ENCODE measurements around the gene WDR91. TPM values are rescaled to one million over a fixed set of nuclear protein-coding genes. Genes with fewer than 3 reads are reported as not detected.
A peak's percentile ranks its signal among the peaks of the same experiment; 100 is the strongest.

WDR91 gene
- total and polyA plus RNA-seq, 3 experiments from 2014 or later = 5.7 to 27.7 (median 25.1) TPM

- peak in 2 of 5 donors; percentile 22 to 25 for DNase-seq
These were observed 43.3 kb downstream of the WDR91 start for GRCh38 chr7:135168001-135168400.

DNA sequence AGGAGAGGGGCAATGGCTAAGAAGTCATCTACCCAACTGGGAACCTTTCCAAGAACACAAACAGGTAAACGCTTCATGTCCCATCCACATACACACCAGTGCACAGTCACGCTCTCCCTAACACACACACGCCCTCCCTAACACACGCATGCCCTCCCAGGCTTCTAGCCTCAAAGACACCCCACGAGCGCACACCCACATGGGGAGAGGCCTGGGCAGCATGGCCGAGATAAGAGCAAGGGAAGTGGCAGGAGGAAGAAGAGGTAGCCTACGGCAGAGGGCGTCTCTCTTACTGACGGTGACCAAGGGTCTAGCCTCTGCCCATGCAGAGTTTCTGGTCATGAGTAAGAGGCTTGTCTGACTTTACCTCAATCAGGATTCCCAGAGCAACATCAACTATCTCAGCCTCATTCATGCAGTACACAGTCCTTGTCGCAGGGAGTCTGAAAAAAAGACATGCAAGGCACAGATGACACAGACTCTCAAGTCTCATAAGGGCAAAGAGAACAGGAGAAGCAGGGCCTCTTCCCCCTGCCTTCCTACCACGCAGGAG is 43.9 kb downstream of the WDR91 start:
- no peaks in the 10 kb centered on the region for H3K9me3 Mint-ChIP-seq
- H3K27ac ChIP-seq (ENCODE audit: low read depth, low read length) = no peak overlapping the region
- no peak overlapping the region for H3K4me3 ChIP-seq (ENCODE audit: low read length)
- H3K27me3 Mint-ChIP-seq = no peaks in the 10 kb centered on the region
- H3K27me3 ChIP-seq (ENCODE audit: insufficient read depth, low read length, poor library complexity, severe bottlenecking) = no peaks in the 10 kb centered on the region
- H3K4me3 Mint-ChIP-seq = peak overlapping the region; percentile 2 to 97 (median 37)
- H3K36me3 ChIP-seq (ENCODE audit: insufficient read depth, low read length) = peaks cover 35% of the 10 kb centered on the region
- ChIA-PET POLR2A (no interaction called here), CTCF (interaction anchor here (1.1 to 3.0 kb wide), 5 partner anchors 10 to 181 kb away, joined by 3 to 11 read pairs (median 4); partner anchors contain the start of genes AGBL3 and TMEM140)
- no peaks in the 10 kb centered on the region for H3K9me3 ChIP-seq (ENCODE audit: low read length)
- peak overlapping the region; percentile 64 to 99 (median 87) for H3K27ac Mint-ChIP-seq
- peak in 1 of 5 donors; percentile 17 for DNase-seq
- peaks cover 17% of the 10 kb centered on the region for H3K4me1 ChIP-seq (ENCODE audit: insufficient read depth, low read length)
- peaks cover under 1 to 64% (median 5%) of the 10 kb centered on the region in 3 donors for H3K36me3 Mint-ChIP-seq
- peaks cover 48 to 80% (median 66%) of the 10 kb centered on the region in 3 donors for H3K4me1 Mint-ChIP-seq

More at GRCh38 chr7:135168001-135168400, 43.3 kb downstream of the WDR91 start:
- ChIA-PET POLR2A (interaction anchor here (1.8 kb wide), 1 partner anchor 7 kb away, joined by 7 read pairs; no protein-coding TSS in a partner anchor), CTCF (interaction anchor here (1.1 to 1.5 kb wide), 4 partner anchors 10 to 175 kb away, joined by 3 to 5 read pairs (median 4); partner anchors contain the start of gene TMEM140)
- Mint-ChIP-seq H3K4me3 (peak overlapping the region in 6 of 7 donors; percentile 17 to 97 (median 88)), H3K4me1 (peaks cover 48 to 75% (median 63%) of the 10 kb centered on the region in 3 donors), H3K27me3 (no peaks in the 10 kb centered on the region), H3K27ac (peak overlapping the region; percentile 64 to 99 (median 96)), H3K36me3 (peaks cover 0 to 58% (median 5%) of the 10 kb centered on the region in 3 donors), H3K9me3 (no peaks in the 10 kb centered on the region)
- Histone ChIP-seq H3K36me3 (ENCODE audit: insufficient read depth, low read length) (peaks cover 33% of the 10 kb centered on the region), H3K27me3 (ENCODE audit: insufficient read depth, low read length, poor library complexity, severe bottlenecking) (no peaks in the 10 kb centered on the region), H3K4me3 (ENCODE audit: low read length) (no peak overlapping the region), H3K9me3 (ENCODE audit: low read length) (no peaks in the 10 kb centered on the region), H3K27ac (ENCODE audit: low read depth, low read length) (no peak overlapping the region), H3K4me1 (ENCODE audit: insufficient read depth, low read length) (peaks cover 17% of the 10 kb centered on the region)

DNA sequence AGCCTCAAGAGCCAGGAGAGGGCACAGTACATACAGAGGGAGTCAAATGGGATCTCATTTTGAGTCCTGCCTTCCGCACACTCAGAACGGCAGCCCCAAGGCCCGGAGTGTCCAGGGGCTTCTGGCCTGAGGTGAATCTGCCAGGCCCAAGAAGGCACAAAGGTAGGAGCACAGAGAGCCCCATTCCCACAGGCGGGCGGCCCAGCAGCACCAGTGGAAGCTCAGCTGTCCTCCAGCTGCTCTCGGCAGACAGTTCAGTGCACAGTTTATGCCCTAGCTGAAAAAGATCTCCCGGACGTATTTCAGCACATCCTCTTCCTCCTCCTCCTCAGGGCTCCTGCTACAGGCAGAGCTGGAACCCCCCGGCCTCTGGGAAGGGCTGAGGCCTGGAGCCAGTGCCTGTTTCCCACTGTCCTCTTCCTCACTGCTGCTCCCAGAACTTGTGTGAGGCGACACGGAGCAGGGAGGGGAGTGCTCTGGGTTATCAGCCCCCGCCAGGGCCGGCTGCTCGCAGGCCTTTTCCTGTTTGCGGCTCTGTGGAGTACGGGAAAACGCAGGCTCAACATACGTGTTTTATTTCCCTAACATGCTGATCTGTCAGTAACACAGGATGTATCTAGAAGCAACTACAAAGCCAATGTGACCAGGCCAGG is 44.9 kb downstream of the WDR91 start:
- H3K4me3 ChIP-seq (ENCODE audit: low read length) = no peak overlapping the region
- CTCF ChIA-PET = interaction anchor here (1.2 to 3.0 kb wide), 3 partner anchors 9 to 180 kb away, joined by 3 to 11 read pairs (median 3); partner anchors contain the start of gene AGBL3
- no peak for DNase-seq
- peaks cover 56 to 85% (median 68%) of the 10 kb centered on the region in 3 donors for H3K4me1 Mint-ChIP-seq
- H3K4me1 ChIP-seq (ENCODE audit: insufficient read depth, low read length) = peaks cover 17% of the 10 kb centered on the region
- POLR2A ChIA-PET = interaction anchor here (0.7 kb wide), 1 partner anchor 19 kb away, joined by 3 read pairs; the partner anchor contains the start of gene TMEM140
- peak overlapping the region; percentile 50 to 99 (median 82) for H3K27ac Mint-ChIP-seq
- no peaks in the 10 kb centered on the region for H3K9me3 ChIP-seq (ENCODE audit: low read length)
- H3K36me3 Mint-ChIP-seq = peaks cover 6 to 74% (median 8%) of the 10 kb centered on the region in 3 donors
- no peaks in the 10 kb centered on the region for H3K27me3 ChIP-seq (ENCODE audit: insufficient read depth, low read length, poor library complexity, severe bottlenecking)
- no peaks in the 10 kb centered on the region for H3K27me3 Mint-ChIP-seq
- peak overlapping the region in 4 of 7 donors; percentile 19 to 47 (median 35) for H3K4me3 Mint-ChIP-seq
- H3K36me3 ChIP-seq (ENCODE audit: insufficient read depth, low read length) = peaks cover 37% of the 10 kb centered on the region
- no peak overlapping the region for H3K27ac ChIP-seq (ENCODE audit: low read depth, low read length)
- no peaks in the 10 kb centered on the region for H3K9me3 Mint-ChIP-seq

- Mint-ChIP-seq H3K4me1 (peaks cover 57 to 85% (median 71%) of the 10 kb centered on the region in 3 donors), H3K4me3 (peak overlapping the region in 1 of 7 donors; percentile 34), H3K27ac (peak overlapping the region in 7 of 8 donors; percentile 33 to 99 (median 60)), H3K36me3 (peaks cover 6 to 80% (median 8%) of the 10 kb centered on the region in 3 donors), H3K9me3 (no peaks in the 10 kb centered on the region), H3K27me3 (no peaks in the 10 kb centered on the region)
- ChIA-PET POLR2A (interaction anchor here (0.7 kb wide), 1 partner anchor 18 kb away, joined by 4 read pairs; the partner anchor contains the start of gene TMEM140), CTCF (interaction anchor here (1.2 to 3.0 kb wide), 3 partner anchors 18 to 180 kb away, joined by 3 to 14 read pairs (median 11); partner anchors contain the start of genes AGBL3 and TMEM140)
- DNase-seq = no peak
- no peaks in the 10 kb centered on the region for H3K9me3 ChIP-seq (ENCODE audit: low read length)
- peaks cover 37% of the 10 kb centered on the region for H3K36me3 ChIP-seq (ENCODE audit: insufficient read depth, low read length)
- H3K4me3 ChIP-seq (ENCODE audit: low read length) = no peak overlapping the region
- H3K4me1 ChIP-seq (ENCODE audit: insufficient read depth, low read length) = peaks cover 21% of the 10 kb centered on the region
- no peaks in the 10 kb centered on the region for H3K27me3 ChIP-seq (ENCODE audit: insufficient read depth, low read length, poor library complexity, severe bottlenecking)
- no peak overlapping the region for H3K27ac ChIP-seq (ENCODE audit: low read depth, low read length)
These were observed 45.5 kb downstream of the WDR91 start for GRCh38 chr7:135165862-135166261.

DNA sequence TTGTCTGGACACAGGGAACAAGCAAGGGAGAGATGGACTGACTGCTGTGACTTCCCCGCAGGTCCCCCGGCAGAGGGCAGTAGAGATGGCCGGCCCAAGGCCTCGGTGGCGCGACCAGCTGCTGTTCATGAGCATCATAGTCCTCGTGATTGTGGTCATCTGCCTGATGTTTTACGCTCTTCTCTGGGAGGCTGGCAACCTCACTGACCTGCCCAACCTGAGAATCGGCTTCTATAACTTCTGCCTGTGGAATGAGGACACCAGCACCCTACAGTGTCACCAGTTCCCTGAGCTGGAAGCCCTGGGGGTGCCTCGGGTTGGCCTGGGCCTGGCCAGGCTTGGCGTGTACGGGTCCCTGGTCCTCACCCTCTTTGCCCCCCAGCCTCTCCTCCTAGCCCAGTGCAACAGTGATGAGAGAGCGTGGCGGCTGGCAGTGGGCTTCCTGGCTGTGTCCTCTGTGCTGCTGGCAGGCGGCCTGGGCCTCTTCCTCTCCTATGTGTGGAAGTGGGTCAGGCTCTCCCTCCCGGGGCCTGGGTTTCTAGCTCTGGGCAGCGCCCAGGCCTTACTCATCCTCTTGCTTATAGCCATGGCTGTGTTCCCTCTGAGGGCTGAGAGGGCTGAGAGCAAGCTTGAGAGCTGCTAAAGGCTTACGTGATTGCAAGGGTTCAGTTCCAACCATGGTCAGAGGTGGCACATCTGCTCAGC is 46.8 kb downstream of the WDR91 start:
- Mint-ChIP-seq H3K36me3 (peaks cover 10 to 82% (median 12%) of the 10 kb centered on the region in 3 donors), H3K27ac (peak overlapping the region in 7 of 8 donors; percentile 47 to 87 (median 83)), H3K27me3 (no peaks in the 10 kb centered on the region), H3K4me3 (peak overlapping the region in 1 of 7 donors; percentile 14), H3K9me3 (no peaks in the 10 kb centered on the region), H3K4me1 (peaks cover 64 to 92% (median 80%) of the 10 kb centered on the region in 3 donors)
- POLR2A ChIA-PET = interaction anchor here (1.4 kb wide), 1 partner anchor 17 kb away, joined by 4 read pairs; the partner anchor contains the start of gene TMEM140
- H3K4me3 ChIP-seq (ENCODE audit: low read length) = no peak overlapping the region
- H3K36me3 ChIP-seq (ENCODE audit: insufficient read depth, low read length) = peaks cover 37% of the 10 kb centered on the region
- CTCF ChIA-PET = interaction anchor here (0.9 to 3.0 kb wide), 3 partner anchors 17 to 178 kb away, joined by 3 to 14 read pairs (median 11); partner anchors contain the start of genes AGBL3 and TMEM140
- H3K9me3 ChIP-seq (ENCODE audit: low read length) = no peaks in the 10 kb centered on the region
- DNase-seq = no peak
- H3K4me1 ChIP-seq (ENCODE audit: insufficient read depth, low read length) = peaks cover 30% of the 10 kb centered on the region
- H3K27ac ChIP-seq (ENCODE audit: low read depth, low read length) = no peak overlapping the region
- no peaks in the 10 kb centered on the region for H3K27me3 ChIP-seq (ENCODE audit: insufficient read depth, low read length, poor library complexity, severe bottlenecking)

- Mint-ChIP-seq H3K4me3 (no peak overlapping the region), H3K27ac (peak overlapping the region; percentile 32 to 91 (median 70)), H3K36me3 (peaks cover 10 to 71% (median 12%) of the 10 kb centered on the region in 3 donors), H3K4me1 (peaks cover 59 to 92% (median 76%) of the 10 kb centered on the region in 3 donors), H3K9me3 (no peaks in the 10 kb centered on the region), H3K27me3 (no peaks in the 10 kb centered on the region)
- no peak for DNase-seq
- POLR2A ChIA-PET = no interaction called here
- no peaks in the 10 kb centered on the region for H3K27me3 ChIP-seq (ENCODE audit: insufficient read depth, low read length, poor library complexity, severe bottlenecking)
- H3K9me3 ChIP-seq (ENCODE audit: low read length) = no peaks in the 10 kb centered on the region
- CTCF ChIA-PET = interaction anchor here (1.5 to 3.3 kb wide), 2 partner anchors 8 to 176 kb away, joined by 5 to 28 read pairs; partner anchors contain the start of genes AGBL3 and CYREN
- no peak overlapping the region for H3K4me3 ChIP-seq (ENCODE audit: low read length)
- peaks cover 36% of the 10 kb centered on the region for H3K36me3 ChIP-seq (ENCODE audit: insufficient read depth, low read length)
- peaks cover 36% of the 10 kb centered on the region for H3K4me1 ChIP-seq (ENCODE audit: insufficient read depth, low read length)
- H3K27ac ChIP-seq (ENCODE audit: low read depth, low read length) = no peak overlapping the region
These were observed 48.8 kb downstream of the WDR91 start for GRCh38 chr7:135162382-135163001.

DNA sequence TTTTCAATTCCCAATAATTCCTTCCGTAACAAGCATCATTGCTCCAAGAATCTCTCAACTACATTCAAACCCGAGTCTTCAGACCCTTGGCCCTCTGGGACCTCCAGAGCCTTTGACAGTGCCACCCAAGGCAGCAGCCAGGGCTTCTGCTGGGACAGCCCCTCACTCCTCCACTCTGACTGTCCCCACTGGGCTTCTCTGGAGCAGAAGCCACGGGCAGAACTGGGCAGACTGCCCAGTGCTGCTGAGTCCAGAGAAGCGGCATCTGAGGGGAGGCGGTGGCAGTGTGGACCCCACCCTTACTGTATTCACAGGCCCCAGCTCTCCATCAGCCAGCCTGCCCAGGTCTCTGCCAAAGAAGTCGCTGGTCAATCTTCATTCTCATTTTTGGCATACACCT is 49.7 kb downstream of the WDR91 start:
- H3K27me3 Mint-ChIP-seq = no peaks in the 10 kb centered on the region

More for the DNA sequence above, 49.7 kb downstream of the WDR91 start:
- Mint-ChIP-seq H3K4me1 (peaks cover 61 to 92% (median 76%) of the 10 kb centered on the region in 3 donors), H3K4me3 (no peak overlapping the region), H3K9me3 (peaks cover 4 to 6% (median 5%) of the 10 kb centered on the region in 5 donors), H3K36me3 (peaks cover 15 to 72% (median 15%) of the 10 kb centered on the region in 3 donors), H3K27ac (peak overlapping the region in 7 of 8 donors; percentile 2 to 92 (median 77))
- Histone ChIP-seq H3K36me3 (ENCODE audit: insufficient read depth, low read length) (peaks cover 35% of the 10 kb centered on the region), H3K27me3 (ENCODE audit: insufficient read depth, low read length, poor library complexity, severe bottlenecking) (no peaks in the 10 kb centered on the region), H3K4me1 (ENCODE audit: insufficient read depth, low read length) (peaks cover 42% of the 10 kb centered on the region), H3K27ac (ENCODE audit: low read depth, low read length) (peak overlapping the region; percentile 74), H3K9me3 (ENCODE audit: low read length) (peaks cover 4% of the 10 kb centered on the region), H3K4me3 (ENCODE audit: low read length) (no peak overlapping the region)
- POLR2A ChIA-PET = interaction anchor here (1.9 kb wide), 1 partner anchor 7 kb away, joined by 7 read pairs; no protein-coding TSS in a partner anchor
- DNase-seq = no peak
- CTCF ChIA-PET = interaction anchor here (1.5 to 3.3 kb wide), 3 partner anchors 8 to 175 kb away, joined by 5 to 28 read pairs (median 8); partner anchors contain the start of genes AGBL3 and CYREN

Measured in CD8-positive, alpha-beta memory T cell (primary cell).